ENCODE results near the gene AIFM1.

The AIFM1 gene

DNA sequence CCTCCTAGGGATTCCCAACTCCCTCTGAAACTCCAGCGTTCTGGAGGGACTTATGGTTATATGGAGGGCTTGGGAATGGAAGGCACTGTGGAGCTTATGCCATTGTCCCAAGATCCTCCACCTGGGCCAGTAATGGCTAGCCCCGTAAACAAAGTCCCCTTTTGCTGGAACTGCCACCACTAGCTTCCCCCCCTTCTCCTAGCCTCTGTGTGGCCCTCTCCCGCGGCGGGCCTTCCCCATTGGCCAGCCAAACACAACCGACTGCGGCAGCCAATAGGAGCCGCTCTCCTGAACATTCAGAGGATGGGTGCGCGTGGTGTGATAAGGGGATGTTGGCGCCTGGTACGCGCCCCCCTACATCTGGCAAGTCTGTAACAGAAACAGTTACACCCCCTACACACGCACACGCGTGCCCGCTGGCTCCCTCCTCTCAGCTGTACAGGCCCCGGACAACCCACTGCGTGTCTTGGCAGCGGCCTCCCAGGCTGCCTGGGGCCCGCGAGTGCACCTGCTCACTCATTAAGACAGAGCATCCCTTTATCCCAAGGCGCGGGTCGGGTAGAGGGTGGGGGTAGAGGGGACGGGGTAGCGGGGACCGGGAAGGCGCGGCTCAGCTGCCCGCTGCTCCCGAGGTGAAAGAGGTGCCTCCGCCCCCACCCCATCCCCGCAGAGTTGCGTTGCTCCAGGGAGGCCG is 5.3 kb upstream of the AIFM1 start:
- DNase-seq = peak; percentile 35

DNA sequence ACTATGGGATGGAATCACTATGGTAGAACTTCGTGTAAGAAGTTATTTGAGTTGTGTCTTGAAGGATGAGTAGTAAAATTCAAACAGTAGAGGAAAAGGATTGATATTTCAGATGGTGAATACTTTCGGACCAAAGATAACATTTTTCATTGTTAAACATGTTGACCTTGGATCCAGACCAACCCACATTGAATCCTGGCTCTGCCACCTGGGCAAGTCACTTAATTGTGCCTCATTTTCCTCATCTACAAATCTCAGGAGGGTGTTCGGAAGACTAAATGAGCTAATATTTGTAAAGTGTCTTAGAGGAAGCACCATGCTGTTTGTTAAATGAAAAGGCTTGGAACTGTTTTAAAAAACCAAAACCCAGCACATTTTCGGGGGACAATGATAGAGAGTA is 1.4 kb upstream of the AIFM1 start:
- DNase-seq = no peak

DNA sequence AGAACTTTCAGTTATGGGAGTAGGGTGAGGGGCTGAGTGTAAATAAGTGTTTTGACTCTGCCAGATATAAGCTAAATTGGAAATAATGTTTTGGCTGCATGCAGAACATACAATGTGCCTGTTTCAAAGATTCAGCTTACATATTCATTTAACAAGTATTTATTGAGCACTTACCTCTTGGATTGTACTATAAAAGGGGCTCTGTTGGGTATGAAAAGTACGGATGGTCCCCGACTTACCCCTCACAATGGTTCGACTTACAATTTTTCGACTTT is 799 bp upstream of the AIFM1 start:
- no peak for DNase-seq

GRCh38 chrX:130165181-130165702 is 399 bp downstream of the AIFM1 start:
- no peak for DNase-seq

- DNase-seq = no peak
Observed at GRCh38 chrX:130163398-130163797, 2.2 kb downstream of the AIFM1 start.

- no peak for DNase-seq
Observed at GRCh38 chrX:130162094-130162735, 3.4 kb downstream of the AIFM1 start.

GRCh38 chrX:130159776-130160175 is 5.9 kb downstream of the AIFM1 start:
- no peak for DNase-seq

DNA sequence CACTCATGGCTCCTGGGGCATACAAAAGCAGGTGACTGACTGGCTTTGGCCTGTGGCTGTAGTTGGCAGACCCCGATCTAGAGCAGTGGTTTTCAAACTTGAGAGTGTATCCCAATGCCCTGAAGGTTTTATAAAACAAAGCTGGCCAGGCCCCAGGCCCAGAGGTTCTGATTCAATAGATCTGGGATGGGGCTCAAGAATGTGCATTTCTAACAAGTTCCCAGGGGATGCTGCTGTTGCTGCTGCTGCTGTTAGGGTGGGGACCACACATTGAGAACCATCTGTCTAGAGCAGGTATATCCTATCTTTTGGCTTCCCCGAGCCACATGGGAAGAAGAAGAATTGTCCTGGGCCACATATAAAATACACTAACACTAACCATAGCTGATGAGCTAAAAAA is 7.3 kb downstream of the AIFM1 start:
- no peak for DNase-seq

DNA sequence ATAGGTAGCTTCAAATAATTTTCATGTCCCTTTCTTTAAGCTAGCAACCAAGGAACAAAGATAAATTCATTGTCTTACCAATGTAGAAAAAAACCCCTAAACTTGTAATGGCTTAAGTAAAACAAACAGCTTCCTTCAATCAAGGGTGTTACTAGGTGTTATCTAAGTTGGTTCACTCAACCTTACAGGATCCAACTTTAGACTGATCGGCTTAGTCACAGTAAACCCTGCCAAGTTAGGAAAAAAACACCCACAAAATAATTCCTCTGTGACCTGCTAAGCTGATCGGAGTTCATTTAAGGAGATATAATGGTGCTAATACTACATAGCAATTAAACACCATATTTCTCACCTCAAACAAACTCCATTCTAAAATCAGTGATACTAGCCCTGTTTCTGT is 10.1 kb downstream of the AIFM1 start:
- DNase-seq = no peak

DNA sequence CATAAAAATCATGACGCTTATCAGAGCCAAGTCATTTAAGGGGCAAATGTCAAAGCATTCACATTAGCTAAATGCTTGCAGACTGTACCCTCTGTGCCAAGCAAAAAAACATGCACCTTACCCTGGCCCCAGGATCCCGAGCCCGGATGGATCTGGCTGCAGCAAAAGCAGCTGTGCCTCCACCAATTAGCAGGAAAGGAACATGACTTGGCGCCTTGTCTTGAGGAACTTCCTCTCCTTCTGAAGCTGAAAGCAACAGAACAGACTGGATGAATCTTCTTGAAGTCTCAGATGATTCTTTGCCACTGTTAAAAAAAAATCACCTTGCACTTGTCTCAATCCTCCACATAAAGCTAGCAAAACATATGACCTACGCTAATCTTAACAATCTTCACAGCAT is 18.0 kb downstream of the AIFM1 start:
- no peak for DNase-seq

DNA sequence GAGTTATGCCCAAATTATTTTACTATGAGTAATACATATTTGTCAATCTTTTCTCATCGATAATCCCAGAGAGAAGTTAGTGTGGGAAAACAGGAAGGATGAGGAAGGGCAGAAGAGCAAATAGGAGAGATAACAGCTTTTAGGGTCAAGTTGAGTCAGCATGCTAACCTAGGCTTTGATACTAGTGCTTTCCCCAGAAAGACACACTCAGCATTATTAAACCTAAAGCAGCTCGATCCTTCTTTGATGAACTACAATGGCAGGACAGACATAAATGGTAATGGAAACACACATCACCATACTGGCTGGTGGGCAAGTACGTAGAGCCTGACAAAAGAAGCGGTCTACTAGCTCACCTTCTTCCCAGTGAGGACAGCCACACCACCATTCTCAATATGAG is 20.5 kb downstream of the AIFM1 start:
- no peak for DNase-seq

DNA sequence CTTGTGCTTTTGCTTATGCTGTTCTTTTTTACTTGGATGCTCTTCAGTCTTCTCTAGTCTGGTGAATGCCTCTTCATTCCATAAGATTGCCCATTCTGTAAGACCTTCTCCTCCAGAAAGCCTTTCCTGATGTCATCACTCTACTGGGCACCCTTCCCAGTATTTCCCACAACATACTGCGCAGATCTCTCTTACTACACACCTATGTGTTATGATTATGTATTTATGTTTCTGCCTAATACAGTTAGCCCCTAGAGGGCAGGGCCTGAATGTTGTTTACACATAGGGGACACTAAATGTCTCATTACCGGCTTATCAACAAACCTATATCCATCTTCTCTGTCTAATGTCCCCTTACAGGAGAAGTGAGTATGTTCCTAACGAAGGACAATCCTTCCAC is 21.1 kb downstream of the AIFM1 start:
- no peak for DNase-seq

DNA sequence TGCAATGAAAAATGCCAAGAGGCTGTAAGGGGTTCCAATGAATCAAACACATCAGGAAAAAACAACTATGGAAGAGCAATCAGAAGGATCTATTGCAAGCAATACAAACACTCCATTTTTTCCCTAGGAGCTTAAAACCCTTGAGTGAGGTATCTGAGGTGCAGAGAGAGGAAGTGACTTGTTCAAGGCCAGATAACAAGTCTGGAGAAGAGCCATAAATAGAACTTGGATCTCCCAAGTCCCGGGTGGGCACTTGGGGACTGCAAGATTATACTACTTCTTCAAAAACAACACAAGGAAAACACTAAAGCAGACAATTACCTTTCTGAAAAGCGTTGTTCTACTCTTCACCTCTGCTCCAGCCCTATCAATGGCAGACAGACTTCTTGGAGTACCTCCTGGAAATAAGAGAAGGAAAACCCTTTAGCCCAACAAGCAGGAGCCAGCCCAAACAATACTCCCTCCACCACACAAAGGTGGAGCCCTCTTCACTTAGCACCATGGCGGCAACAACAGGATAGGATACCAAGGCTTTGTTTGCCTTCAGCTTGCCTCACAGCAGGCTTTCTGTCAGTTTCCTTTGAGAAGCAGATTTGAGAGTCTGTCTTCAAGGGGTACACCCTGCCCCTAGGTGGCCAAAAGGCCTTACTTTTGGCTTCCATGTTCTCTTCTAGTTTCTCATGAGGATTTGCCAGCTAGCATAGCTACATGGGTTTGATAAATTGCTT is 26.0 kb downstream of the AIFM1 start:
- DNase-seq = no peak

DNA sequence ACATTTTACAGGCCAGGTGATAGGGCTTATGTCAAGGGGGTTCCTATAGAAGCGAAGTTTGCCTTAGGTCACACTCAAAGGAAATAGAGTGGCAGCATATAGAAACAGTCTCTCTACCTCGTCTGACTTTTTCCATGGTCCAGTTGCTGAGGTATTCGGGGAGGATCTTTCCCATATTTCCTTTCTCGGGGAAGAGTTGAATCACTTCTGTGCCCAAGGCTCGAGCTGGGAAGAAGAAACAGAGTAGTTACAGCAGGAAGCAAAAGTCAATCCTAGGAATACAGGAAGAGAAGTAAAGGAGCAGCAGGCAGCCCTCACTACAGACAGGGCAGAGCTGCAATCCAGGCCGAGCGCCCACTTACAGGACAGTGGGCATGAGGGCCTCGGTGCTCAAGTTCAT is 28.7 kb downstream of the AIFM1 start:
- DNase-seq = no peak

GRCh38 chrX:130136496-130136895 is 29.1 kb downstream of the AIFM1 start:
- no peak for DNase-seq

DNA sequence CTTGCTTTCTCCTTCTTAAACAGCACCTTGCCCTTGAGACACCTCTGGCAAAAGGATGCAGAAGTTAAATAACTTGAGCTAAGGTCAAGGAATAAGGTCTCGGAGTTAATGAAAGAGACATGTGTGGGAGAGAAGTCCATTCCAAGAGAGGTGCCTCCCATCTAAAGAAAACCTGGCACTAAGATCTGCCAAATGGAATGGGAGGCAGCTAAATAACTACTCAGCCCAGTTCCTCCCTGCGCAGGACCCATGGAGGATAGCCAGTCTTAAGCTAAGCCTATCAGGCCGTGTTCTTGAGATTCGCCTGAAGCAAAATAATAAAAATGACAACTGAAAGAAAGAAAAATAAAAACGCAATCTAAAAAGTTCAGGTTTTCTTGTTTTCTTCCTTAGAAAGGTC is 34.7 kb downstream of the AIFM1 start:
- DNase-seq = no peak

- peak; percentile 32 for DNase-seq
Observed at GRCh38 chrX:130125091-130125874, 40.4 kb downstream of the AIFM1 start.

- DNase-seq = no peak
Observed at GRCh38 chrX:130124577-130124976, 41.1 kb downstream of the AIFM1 start.

GRCh38 chrX:130121505-130121800 is 44.2 kb downstream of the AIFM1 start:
- DNase-seq = no peak

GRCh38 chrX:130120746-130121504 is 44.7 kb downstream of the AIFM1 start:
- peak; percentile 85 for DNase-seq

- DNase-seq = peak; percentile 50
Observed at GRCh38 chrX:130120321-130120731, 45.3 kb downstream of the AIFM1 start.

- peak; percentile 66 for DNase-seq
Observed at GRCh38 chrX:130119312-130119898, 46.2 kb downstream of the AIFM1 start.

Measured in right hindlimb (tissue), 1 donor.